GM12873 (cell line): ENCODE measurements around the gene AGAP1.

Experiments
- TF ChIP-seq, protein P1 (sequence below): IDR thresholded peaks from 2 replicates; pipeline ENCODE4 v1.5.1; 2012; ENCODE audit warnings: low read depth, mild to moderate bottlenecking, moderate library complexity, low read length, control low read depth; ENCODE audit not compliant: insufficient read depth; ENCODE audit errors: missing control alignments

Gene AGAP1

DNA sequence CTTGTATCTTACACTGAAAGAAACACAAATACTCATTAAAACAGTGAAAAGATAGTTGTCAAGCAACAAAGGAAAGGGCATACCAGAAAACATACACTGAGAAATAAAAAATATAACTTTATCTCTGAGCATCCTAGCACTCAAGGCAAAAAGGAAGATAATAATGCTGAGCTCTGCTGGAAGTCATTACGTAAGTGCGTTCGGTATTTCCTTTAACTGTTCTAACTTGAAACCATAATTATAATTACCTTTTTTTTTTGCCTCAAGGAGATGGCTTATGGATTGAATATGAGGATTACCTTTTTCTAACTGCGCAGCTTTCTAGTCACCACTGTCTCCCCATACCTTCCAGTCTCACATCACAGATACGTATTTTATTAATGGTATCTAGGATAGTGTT, 366.3 kb downstream of the AGAP1 start:
- TF ChIP-seq, protein P1, sequence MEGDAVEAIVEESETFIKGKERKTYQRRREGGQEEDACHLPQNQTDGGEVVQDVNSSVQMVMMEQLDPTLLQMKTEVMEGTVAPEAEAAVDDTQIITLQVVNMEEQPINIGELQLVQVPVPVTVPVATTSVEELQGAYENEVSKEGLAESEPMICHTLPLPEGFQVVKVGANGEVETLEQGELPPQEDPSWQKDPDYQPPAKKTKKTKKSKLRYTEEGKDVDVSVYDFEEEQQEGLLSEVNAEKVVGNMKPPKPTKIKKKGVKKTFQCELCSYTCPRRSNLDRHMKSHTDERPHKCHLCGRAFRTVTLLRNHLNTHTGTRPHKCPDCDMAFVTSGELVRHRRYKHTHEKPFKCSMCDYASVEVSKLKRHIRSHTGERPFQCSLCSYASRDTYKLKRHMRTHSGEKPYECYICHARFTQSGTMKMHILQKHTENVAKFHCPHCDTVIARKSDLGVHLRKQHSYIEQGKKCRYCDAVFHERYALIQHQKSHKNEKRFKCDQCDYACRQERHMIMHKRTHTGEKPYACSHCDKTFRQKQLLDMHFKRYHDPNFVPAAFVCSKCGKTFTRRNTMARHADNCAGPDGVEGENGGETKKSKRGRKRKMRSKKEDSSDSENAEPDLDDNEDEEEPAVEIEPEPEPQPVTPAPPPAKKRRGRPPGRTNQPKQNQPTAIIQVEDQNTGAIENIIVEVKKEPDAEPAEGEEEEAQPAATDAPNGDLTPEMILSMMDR, result no peak

DNA sequence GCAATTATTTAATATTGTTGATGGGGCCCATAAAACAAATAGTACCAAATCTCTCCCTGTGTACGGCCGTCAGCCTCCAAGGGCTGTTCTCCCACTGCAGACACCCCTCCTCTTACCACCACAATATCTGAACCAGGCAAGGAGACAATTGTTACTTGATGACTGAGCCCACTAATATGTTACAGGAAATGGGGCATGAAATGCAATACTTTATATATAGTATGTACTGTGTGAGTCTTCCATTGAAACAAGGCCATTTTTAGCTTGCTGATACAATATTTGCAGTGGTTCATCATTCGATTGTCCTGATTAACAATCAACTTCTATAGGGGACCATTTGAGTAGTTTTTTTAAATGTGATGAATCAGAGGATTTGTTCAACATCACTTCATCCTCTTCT, 367.0 kb downstream of the AGAP1 start:
- TF ChIP-seq, protein P1, result no peak

GRCh38 chr2:235861383-235861782, 367.5 kb downstream of the AGAP1 start:
- TF ChIP-seq, protein P1, result no peak

- TF ChIP-seq, protein P1, result no peak
These were observed 369.6 kb downstream of the AGAP1 start for GRCh38 chr2:235863414-235863813.

- TF ChIP-seq, protein P1, result no peak
These were observed 370.5 kb downstream of the AGAP1 start for GRCh38 chr2:235864302-235864701.

DNA sequence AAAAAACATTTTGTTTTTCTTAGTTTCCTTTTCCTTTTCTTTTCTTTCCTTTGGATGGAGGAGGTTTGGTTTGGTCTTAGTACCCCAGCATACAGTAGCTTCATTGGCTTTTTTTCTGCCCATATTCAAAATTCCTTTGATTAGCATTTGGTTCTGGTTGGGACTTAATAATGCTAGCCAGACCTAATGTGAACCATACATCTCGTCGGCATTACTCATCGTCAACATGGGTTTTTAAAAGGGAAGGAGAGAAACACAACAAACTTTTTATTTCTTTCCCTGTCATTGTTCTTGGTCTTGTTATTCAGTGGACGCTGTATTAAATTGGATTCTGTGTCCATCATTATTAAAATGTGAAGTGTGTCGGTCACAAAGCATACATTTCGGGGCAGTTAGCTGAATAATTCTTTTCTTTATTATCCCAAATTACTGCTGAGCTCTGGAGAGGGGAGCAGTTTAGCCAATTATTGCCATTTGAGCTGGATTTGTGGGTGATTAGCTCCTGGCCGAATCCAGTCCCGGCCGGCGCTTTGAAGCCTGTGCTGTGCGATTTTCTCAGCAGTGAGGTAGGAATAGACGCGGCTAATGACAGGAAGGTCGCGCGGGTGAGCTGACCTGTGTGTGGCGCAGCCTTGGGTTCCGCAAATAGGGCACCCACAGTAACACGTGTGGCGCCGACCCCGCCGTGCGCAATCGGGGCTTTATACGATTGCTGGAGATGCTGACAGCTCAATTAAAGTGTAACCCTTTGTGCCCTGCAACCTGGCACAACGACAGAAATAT, 371.1 kb downstream of the AGAP1 start:
- TF ChIP-seq, protein P1, result no peak

DNA sequence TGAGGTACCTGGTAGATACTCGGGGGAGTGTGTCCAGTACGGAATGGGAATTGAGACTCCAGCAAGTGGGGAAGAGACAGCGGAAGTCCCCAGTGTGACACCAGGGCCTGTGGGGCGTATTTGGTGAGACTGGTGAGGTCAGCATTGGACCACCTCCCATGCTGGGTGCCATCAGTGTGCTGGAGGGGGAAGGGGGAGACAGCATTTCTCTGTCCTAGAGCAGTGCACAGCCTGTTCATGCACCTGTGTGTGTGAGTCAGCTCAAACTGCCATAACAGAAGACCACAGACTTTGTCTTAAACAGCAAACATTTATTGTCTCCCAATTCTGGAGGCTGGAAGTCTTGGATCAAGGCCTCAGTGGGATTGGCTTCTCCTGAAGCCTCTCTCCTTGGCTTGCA, 372.5 kb downstream of the AGAP1 start:
- TF ChIP-seq, protein P1, result no peak

DNA sequence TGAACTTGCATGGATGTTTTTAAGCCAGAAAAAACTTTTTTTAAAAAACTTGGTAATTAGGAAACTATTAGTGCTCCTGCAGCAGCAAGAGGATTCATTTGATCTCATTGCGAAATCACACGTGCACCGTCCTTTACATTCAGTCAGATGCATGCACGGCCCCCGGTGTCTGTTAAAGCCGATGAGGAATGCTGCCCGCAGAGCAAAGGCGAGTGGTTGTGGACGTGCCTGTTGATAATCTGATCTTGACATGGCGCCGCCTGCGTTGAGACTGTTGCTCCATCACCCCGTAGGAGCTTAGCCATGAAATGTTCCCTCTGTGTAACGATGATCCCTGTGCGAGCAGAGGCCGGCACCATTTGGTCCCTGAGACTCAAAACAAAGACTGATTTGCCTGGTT, 374.4 kb downstream of the AGAP1 start:
- TF ChIP-seq, protein P1, result no peak
